Measurements from ENCODE around the gene CAT. TPM values are rescaled to one million over a fixed set of nuclear protein-coding genes. Genes with fewer than 3 reads are reported as not detected.

Gene CAT
- polyA plus RNA-seq, result 10 to 100 TPM; 18.7 to 23.5 TPM

DNA sequence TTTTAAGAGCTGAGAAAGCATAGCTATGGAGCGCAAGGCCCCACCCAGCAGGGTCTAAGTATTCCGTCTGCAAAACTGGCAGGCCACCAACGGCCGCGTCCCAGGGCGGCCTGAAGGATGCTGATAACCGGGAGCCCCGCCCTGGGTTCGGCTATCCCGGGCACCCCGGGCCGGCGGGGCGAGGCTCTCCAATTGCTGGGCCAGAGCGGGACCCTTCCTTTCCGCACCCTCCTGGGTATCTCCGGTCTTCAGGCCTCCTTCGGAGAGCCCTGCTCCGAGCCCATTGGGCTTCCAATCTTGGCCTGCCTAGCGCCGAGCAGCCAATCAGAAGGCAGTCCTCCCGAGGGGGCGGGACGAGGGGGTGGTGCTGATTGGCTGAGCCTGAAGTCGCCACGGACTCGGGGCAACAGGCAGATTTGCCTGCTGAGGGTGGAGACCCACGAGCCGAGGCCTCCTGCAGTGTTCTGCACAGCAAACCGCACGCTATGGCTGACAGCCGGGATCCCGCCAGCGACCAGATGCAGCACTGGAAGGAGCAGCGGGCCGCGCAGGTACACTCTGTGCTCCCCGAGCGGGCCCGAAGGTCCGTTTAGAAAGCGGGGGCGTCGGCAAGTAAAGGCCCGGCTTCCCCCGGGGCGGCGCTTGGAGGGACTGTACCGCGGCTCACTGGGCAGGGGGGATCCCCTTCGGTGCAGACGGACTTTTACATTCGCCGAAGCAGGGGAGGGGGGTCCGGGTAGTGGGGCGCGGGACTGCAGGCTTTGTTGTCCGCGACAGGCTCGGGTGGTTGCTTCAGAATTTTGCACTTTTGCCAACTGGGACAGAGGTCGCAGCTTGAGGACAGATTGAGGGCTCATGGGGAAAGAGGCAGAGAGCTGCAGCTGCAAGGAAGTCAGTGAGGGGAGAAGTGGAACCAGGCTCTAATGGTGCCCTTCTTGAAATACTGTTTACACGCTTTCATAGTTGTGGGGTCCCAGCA is at the start of gene CAT:
CAT (plus strand) TSS at position 406 of the 979 bp plus-strand sequence; CDS start at position 486, 80 bp downstream.
- Histone ChIP-seq H3K9me3 (ENCODE audit: control insufficient read depth in 2 of 2, insufficient read depth in 1 of 2, low read depth in 1 of 2, low read length in 1 of 2) (no peaks in the 10 kb centered on the region), H3K36me3 (ENCODE audit: control insufficient read depth in 2 of 2, insufficient read depth in 2 of 2, low read length in 1 of 2) (no peaks in the 10 kb centered on the region), H3K4me1 (ENCODE audit: control insufficient read depth in 2 of 2, insufficient read depth in 2 of 2, low read length in 1 of 2) (peaks cover 2 to 6% of the 10 kb centered on the region in 2 donors), H3K27ac (ENCODE audit: low read depth in 2 of 2, low read length in 1 of 2) (peak within 1 kb of the TSS; percentile 92), H3K27me3 (ENCODE audit: control insufficient read depth in 1 of 2, insufficient read depth in 2 of 2, low read length in 2 of 2) (no peaks in the 10 kb centered on the region), H3K4me3 (ENCODE audit: low read depth in 1 of 2, low read length in 2 of 2) (peak within 1 kb of the TSS; percentile 87 to 93)
- WGBS, 2 donors, result 0 to 1% methylated on average over 61 to 62 of the region's 62 CpGs

DNA sequence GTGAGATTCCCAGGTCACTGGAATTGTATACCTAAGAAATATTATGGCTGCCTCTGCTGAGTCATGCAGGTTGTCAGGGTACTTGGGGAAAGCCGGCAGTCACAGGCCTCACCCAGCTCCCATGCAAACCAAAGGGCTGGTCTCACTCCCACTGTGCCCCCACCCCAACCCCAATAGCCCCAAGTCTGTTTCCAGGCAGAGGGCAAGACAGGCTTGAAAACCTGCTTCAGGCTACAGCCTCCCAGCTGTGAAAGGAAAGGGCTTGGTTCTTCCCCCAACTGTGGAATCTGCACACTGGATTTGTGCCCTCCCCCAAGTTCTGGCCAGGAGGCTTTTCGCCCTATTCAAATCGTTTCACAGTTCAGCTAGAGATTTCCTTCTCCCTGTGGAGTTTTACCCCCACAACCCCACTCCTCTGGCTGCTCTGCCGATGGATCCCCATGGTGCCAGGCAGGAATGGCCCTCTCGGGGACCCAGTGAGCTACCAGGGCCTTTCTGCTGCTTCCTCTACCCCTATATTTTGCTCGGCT is 43.9 kb upstream of the CAT start:
- H3K4me1 ChIP-seq (ENCODE audit: control insufficient read depth in 2 of 2, insufficient read depth in 2 of 2, low read length in 1 of 2), result no peaks in the 10 kb centered on the region
- no peaks in the 10 kb centered on the region for H3K9me3 ChIP-seq (ENCODE audit: control insufficient read depth in 2 of 2, insufficient read depth in 1 of 2, low read depth in 1 of 2, low read length in 1 of 2)
- H3K27me3 ChIP-seq (ENCODE audit: control insufficient read depth in 1 of 2, insufficient read depth in 2 of 2, low read length in 2 of 2), result peaks cover 0 to 2% of the 10 kb centered on the region in 2 donors
- no peaks in the 10 kb centered on the region for H3K36me3 ChIP-seq (ENCODE audit: control insufficient read depth in 2 of 2, insufficient read depth in 2 of 2, low read length in 1 of 2)
- H3K27ac ChIP-seq (ENCODE audit: low read depth in 2 of 2, low read length in 1 of 2), result no peak overlapping the region
- WGBS, 2 donors, result 70 to 76% methylated on average over 6 of the region's 6 CpGs
- no peak overlapping the region for H3K4me3 ChIP-seq (ENCODE audit: low read depth in 1 of 2, low read length in 2 of 2)

DNA sequence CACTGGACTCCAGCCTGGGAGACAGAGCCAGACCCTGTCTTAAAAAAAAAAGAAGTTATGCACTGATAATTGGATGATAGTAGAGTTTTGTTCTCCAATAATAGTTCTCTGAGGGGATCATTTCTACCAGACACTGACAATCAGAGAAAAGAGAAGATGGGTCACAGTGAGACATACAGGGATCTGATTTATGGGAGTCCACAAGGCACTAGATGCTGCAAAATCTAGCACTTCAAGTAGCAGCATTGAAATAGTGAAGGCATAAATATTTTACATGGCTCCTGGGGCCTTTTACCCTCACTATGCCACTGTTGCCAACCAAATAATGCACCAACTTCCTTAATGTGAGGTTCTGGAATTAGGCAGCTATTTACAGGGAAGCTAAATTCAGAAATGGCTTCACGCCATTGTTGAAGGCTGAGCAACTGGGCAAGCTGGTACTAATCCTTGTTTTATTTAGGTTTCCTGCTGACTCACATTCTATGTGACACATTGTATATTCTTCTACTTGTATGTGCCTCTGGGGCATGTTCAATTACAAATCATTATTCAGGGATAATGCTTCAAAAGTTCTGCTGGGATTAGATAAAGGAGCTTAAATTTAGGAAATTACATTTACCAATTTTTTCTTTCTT is 42.7 kb upstream of the CAT start:
- Histone ChIP-seq H3K9me3 (ENCODE audit: control insufficient read depth in 2 of 2, insufficient read depth in 1 of 2, low read depth in 1 of 2, low read length in 1 of 2) (peaks cover 0 to 2% of the 10 kb centered on the region in 2 donors), H3K27ac (ENCODE audit: low read depth in 2 of 2, low read length in 1 of 2) (no peak overlapping the region), H3K4me3 (ENCODE audit: low read depth in 1 of 2, low read length in 2 of 2) (no peak overlapping the region), H3K4me1 (ENCODE audit: control insufficient read depth in 2 of 2, insufficient read depth in 2 of 2, low read length in 1 of 2) (no peaks in the 10 kb centered on the region), H3K27me3 (ENCODE audit: control insufficient read depth in 1 of 2, insufficient read depth in 2 of 2, low read length in 2 of 2) (peaks cover 0 to 2% of the 10 kb centered on the region in 2 donors), H3K36me3 (ENCODE audit: control insufficient read depth in 2 of 2, insufficient read depth in 2 of 2, low read length in 1 of 2) (no peaks in the 10 kb centered on the region)
- WGBS, 2 donors, result 32 to 38% methylated on average over 1 of the region's 1 CpG

DNA sequence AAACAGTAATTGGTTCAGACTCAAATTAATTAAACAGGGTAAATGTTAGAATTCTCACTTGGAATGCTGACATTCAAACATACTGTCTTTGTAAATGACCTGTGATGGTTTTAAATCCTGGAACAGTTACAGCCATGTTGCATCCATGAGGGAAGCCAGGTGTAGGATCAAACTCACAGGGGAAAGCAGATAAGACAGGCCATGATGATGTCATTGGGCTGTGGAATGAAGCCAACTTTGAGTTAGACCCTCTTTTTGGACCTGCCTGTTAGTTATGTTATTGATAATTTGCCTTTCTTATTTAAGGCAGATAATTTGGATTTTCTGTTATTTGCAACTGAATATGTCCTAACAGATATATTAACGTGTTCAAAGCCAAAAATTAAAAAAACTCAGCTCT is 41.6 kb upstream of the CAT start:
- H3K27ac ChIP-seq (ENCODE audit: low read depth in 2 of 2, low read length in 1 of 2), result no peak overlapping the region
- WGBS, 2 donors, result 63 to 74% methylated on average over 1 of the region's 1 CpG
- H3K4me3 ChIP-seq (ENCODE audit: low read depth in 1 of 2, low read length in 2 of 2), result no peak overlapping the region
- no peaks in the 10 kb centered on the region for H3K4me1 ChIP-seq (ENCODE audit: control insufficient read depth in 2 of 2, insufficient read depth in 2 of 2, low read length in 1 of 2)
- H3K27me3 ChIP-seq (ENCODE audit: control insufficient read depth in 1 of 2, insufficient read depth in 2 of 2, low read length in 2 of 2), result peaks cover 0 to 2% of the 10 kb centered on the region in 2 donors
- H3K9me3 ChIP-seq (ENCODE audit: control insufficient read depth in 2 of 2, insufficient read depth in 1 of 2, low read depth in 1 of 2, low read length in 1 of 2), result peaks cover 0 to 2% of the 10 kb centered on the region in 2 donors
- H3K36me3 ChIP-seq (ENCODE audit: control insufficient read depth in 2 of 2, insufficient read depth in 2 of 2, low read length in 1 of 2), result no peaks in the 10 kb centered on the region

DNA sequence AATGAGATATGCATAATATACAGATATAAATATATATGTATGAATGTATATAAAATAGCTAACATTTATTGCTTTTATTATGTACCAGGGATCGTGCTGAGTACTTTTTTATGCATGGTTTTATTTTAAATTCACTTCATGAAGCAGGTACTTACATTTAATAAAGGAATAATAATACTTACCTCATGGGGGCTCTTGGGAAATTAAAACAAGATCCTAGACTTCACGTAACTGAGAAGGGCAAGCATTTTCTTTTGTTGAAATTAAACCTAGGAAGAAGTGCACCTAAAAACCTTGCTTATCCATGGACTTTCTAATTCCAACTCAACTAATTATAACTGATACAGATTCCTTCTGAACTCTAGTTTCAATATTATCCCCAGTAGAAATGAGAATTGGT is 40.9 kb upstream of the CAT start:
- H3K4me1 ChIP-seq (ENCODE audit: control insufficient read depth in 2 of 2, insufficient read depth in 2 of 2, low read length in 1 of 2), result no peaks in the 10 kb centered on the region
- no peaks in the 10 kb centered on the region for H3K36me3 ChIP-seq (ENCODE audit: control insufficient read depth in 2 of 2, insufficient read depth in 2 of 2, low read length in 1 of 2)
- H3K27ac ChIP-seq (ENCODE audit: low read depth in 2 of 2, low read length in 1 of 2), result no peak overlapping the region
- H3K9me3 ChIP-seq (ENCODE audit: control insufficient read depth in 2 of 2, insufficient read depth in 1 of 2, low read depth in 1 of 2, low read length in 1 of 2), result peaks cover 0 to 2% of the 10 kb centered on the region in 2 donors
- H3K4me3 ChIP-seq (ENCODE audit: low read depth in 1 of 2, low read length in 2 of 2), result no peak overlapping the region
- peaks cover 0 to 2% of the 10 kb centered on the region in 2 donors for H3K27me3 ChIP-seq (ENCODE audit: control insufficient read depth in 1 of 2, insufficient read depth in 2 of 2, low read length in 2 of 2)
- WGBS, 2 donors, result 86 to 88% methylated on average over 2 of the region's 2 CpGs

DNA sequence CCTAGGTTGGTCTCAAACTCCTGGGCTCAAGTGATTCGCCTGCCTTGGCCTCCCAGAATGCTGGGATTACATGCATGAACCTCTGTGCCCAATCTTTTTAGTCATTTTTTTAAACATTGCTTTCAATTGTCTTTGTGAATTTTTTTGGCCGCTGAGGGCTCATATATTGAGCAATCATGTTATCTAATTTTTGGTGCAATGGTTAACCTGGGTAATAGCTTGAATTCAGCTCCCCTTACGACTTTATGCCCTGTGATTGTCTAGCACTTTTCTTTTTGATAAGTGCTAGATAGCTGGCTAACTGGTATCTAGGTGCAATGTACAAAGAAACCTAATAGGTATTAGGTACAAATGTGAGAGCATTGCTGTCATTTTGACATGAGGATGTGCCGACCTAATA is 35.3 kb upstream of the CAT start:
- Histone ChIP-seq H3K9me3 (ENCODE audit: control insufficient read depth in 2 of 2, insufficient read depth in 1 of 2, low read depth in 1 of 2, low read length in 1 of 2) (peaks cover 0 to 2% of the 10 kb centered on the region in 2 donors), H3K27ac (ENCODE audit: low read depth in 2 of 2, low read length in 1 of 2) (no peak overlapping the region), H3K4me3 (ENCODE audit: low read depth in 1 of 2, low read length in 2 of 2) (no peak overlapping the region), H3K36me3 (ENCODE audit: control insufficient read depth in 2 of 2, insufficient read depth in 2 of 2, low read length in 1 of 2) (no peaks in the 10 kb centered on the region), H3K4me1 (ENCODE audit: control insufficient read depth in 2 of 2, insufficient read depth in 2 of 2, low read length in 1 of 2) (no peaks in the 10 kb centered on the region), H3K27me3 (ENCODE audit: control insufficient read depth in 1 of 2, insufficient read depth in 2 of 2, low read length in 2 of 2) (peaks cover 0 to 2% of the 10 kb centered on the region in 2 donors)
- WGBS, 2 donors, result 70 to 75% methylated on average over 4 of the region's 4 CpGs

DNA sequence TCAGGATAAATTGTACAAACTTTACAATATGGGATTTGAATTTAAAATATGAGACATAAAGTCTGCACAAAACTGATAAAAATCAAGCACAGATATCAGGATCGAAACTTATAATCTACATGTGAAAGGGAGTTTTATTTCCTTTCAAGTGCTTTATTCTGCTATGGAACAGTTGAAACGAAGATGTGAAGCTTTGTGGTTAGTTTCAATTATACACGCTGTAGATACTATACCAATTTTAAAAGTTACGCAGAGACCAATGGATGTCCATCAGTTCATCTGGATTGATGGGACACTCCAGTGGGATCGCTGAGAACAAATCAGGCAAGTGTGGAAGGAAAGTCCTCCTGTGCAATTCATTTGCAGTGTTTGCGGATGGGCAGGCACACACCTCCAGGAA is 34.5 kb upstream of the CAT start:
- WGBS, 2 donors, result 88 to 89% methylated on average over 6 of the region's 6 CpGs
- no peak overlapping the region for H3K27ac ChIP-seq (ENCODE audit: low read depth in 2 of 2, low read length in 1 of 2)
- peaks cover 0 to 2% of the 10 kb centered on the region in 2 donors for H3K9me3 ChIP-seq (ENCODE audit: control insufficient read depth in 2 of 2, insufficient read depth in 1 of 2, low read depth in 1 of 2, low read length in 1 of 2)
- H3K4me3 ChIP-seq (ENCODE audit: low read depth in 1 of 2, low read length in 2 of 2), result no peak overlapping the region
- H3K27me3 ChIP-seq (ENCODE audit: control insufficient read depth in 1 of 2, insufficient read depth in 2 of 2, low read length in 2 of 2), result peaks cover 0 to 2% of the 10 kb centered on the region in 2 donors
- no peaks in the 10 kb centered on the region for H3K4me1 ChIP-seq (ENCODE audit: control insufficient read depth in 2 of 2, insufficient read depth in 2 of 2, low read length in 1 of 2)
- no peaks in the 10 kb centered on the region for H3K36me3 ChIP-seq (ENCODE audit: control insufficient read depth in 2 of 2, insufficient read depth in 2 of 2, low read length in 1 of 2)

DNA sequence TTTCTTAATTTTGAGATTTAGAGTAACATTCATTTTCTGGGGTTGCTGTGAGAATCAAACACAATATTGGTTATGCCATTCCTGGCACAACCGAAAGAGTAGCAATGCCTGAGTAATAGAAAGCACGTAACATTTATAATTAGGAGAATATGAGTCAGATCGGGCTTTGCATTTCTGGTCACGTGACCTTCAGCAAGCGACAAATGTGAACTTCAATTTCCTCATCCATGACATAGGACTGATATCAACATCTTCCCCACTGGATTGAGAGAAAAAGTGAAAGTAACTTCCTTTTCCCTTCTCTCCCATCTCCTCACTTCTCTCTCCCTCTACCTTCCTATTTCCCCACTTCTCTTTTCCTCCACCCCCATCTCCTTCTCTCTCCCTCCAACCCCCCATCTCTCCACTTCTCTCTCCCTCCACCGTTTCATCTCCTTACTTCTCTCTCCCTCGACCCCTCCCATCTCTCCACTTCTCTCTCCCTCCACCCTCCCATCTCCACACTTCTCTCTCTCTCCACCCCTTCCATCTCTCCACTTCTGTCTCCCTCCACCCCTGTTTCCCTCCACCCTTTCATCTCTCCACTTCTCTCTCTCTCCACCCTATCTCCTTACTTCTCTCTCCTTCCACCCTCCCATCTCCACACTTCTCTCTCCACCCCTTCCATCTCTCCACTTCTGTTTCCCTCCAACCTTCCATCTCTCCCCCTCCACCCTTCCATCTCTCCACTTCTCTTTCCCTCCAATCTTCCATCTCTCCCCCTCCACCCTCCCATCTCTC is 33.5 kb upstream of the CAT start:
- no peak overlapping the region for H3K4me3 ChIP-seq (ENCODE audit: low read depth in 1 of 2, low read length in 2 of 2)
- H3K4me1 ChIP-seq (ENCODE audit: control insufficient read depth in 2 of 2, insufficient read depth in 2 of 2, low read length in 1 of 2), result no peaks in the 10 kb centered on the region
- no peaks in the 10 kb centered on the region for H3K9me3 ChIP-seq (ENCODE audit: control insufficient read depth in 2 of 2, insufficient read depth in 1 of 2, low read depth in 1 of 2, low read length in 1 of 2)
- H3K27me3 ChIP-seq (ENCODE audit: control insufficient read depth in 1 of 2, insufficient read depth in 2 of 2, low read length in 2 of 2), result no peaks in the 10 kb centered on the region
- 26 to 42% methylated on average over 6 to 7 of the region's 7 CpGs for WGBS, 2 donors
- H3K27ac ChIP-seq (ENCODE audit: low read depth in 2 of 2, low read length in 1 of 2), result no peak overlapping the region
- no peaks in the 10 kb centered on the region for H3K36me3 ChIP-seq (ENCODE audit: control insufficient read depth in 2 of 2, insufficient read depth in 2 of 2, low read length in 1 of 2)

DNA sequence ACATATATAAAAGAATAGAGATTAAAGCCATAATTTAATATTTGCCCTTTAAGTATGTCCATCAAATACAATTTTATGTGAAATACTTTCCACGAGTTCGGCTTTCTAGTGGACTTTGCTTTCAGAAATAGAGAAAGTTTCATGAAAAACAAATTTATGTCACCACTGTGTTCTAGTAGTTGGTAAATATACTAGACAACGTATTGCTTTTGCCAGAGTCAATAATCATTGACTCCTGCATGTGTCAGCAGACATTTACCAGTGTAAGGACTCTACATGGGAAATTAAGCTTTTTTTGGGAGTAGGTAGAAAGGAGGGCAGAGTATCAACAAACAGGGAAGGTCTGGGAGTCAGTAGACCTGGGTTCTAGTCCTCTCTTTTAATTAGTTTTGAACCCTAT is 32.3 kb upstream of the CAT start:
- WGBS, 2 donors, result 81 to 82% methylated on average over 3 of the region's 3 CpGs
- no peak overlapping the region for H3K4me3 ChIP-seq (ENCODE audit: low read depth in 1 of 2, low read length in 2 of 2)
- H3K9me3 ChIP-seq (ENCODE audit: control insufficient read depth in 2 of 2, insufficient read depth in 1 of 2, low read depth in 1 of 2, low read length in 1 of 2), result no peaks in the 10 kb centered on the region
- no peak overlapping the region for H3K27ac ChIP-seq (ENCODE audit: low read depth in 2 of 2, low read length in 1 of 2)
- H3K27me3 ChIP-seq (ENCODE audit: control insufficient read depth in 1 of 2, insufficient read depth in 2 of 2, low read length in 2 of 2), result no peaks in the 10 kb centered on the region
- H3K36me3 ChIP-seq (ENCODE audit: control insufficient read depth in 2 of 2, insufficient read depth in 2 of 2, low read length in 1 of 2), result no peaks in the 10 kb centered on the region
- H3K4me1 ChIP-seq (ENCODE audit: control insufficient read depth in 2 of 2, insufficient read depth in 2 of 2, low read length in 1 of 2), result no peaks in the 10 kb centered on the region
